ENCODE measurements around the gene DDX10.
A peak's percentile ranks its signal among the peaks of the same experiment; 100 is the strongest.

DDX10 gene

GRCh38 chr11:108685419-108686130, 20.7 kb downstream of the DDX10 start:
- peak; percentile 14 to 40 for DNase-seq (ENCODE audit: low read depth in 2 of 2)

GRCh38 chr11:108693852-108694251, 29.0 kb downstream of the DDX10 start:
- TF ChIP-seq CTCF (IDR thresholded peaks at IDR 0.05; ENCODE audit: low read depth, low read length) = no peak
- peak; percentile 45 to 80 for DNase-seq (ENCODE audit: low read depth in 2 of 2)
- no peak overlapping the region for H3K4me3 ChIP-seq (replicated peaks in 1 of 2; ENCODE audit: low read depth in 2 of 2, low read length in 2 of 2)

More at GRCh38 chr11:108685419-108686130, 20.7 kb downstream of the DDX10 start:
- H3K4me3 ChIP-seq (replicated peaks in 1 of 2; ENCODE audit: low read depth in 2 of 2, low read length in 2 of 2) = no peak overlapping the region
- TF ChIP-seq CTCF (IDR thresholded peaks at IDR 0.05; ENCODE audit: low read depth, low read length) = no peak

- H3K4me3 ChIP-seq (replicated peaks in 1 of 2; ENCODE audit: low read depth in 2 of 2, low read length in 2 of 2) = no peak overlapping the region
- no peak for TF ChIP-seq CTCF (IDR thresholded peaks at IDR 0.05; ENCODE audit: low read depth, low read length)
- DNase-seq (ENCODE audit: low read depth in 2 of 2) = peak in 1 of 2 donors; percentile 12
Measured at GRCh38 chr11:108694846-108695245, 30.0 kb downstream of the DDX10 start.

GRCh38 chr11:108697872-108698473, 33.1 kb downstream of the DDX10 start:
- peak; percentile 88 for DNase-seq (ENCODE audit: low read depth in 2 of 2)
- TF ChIP-seq CTCF (IDR thresholded peaks at IDR 0.05; ENCODE audit: low read depth, low read length) = peak; percentile 94
- no peak overlapping the region for H3K4me3 ChIP-seq (replicated peaks in 1 of 2; ENCODE audit: low read depth in 2 of 2, low read length in 2 of 2)

DNA sequence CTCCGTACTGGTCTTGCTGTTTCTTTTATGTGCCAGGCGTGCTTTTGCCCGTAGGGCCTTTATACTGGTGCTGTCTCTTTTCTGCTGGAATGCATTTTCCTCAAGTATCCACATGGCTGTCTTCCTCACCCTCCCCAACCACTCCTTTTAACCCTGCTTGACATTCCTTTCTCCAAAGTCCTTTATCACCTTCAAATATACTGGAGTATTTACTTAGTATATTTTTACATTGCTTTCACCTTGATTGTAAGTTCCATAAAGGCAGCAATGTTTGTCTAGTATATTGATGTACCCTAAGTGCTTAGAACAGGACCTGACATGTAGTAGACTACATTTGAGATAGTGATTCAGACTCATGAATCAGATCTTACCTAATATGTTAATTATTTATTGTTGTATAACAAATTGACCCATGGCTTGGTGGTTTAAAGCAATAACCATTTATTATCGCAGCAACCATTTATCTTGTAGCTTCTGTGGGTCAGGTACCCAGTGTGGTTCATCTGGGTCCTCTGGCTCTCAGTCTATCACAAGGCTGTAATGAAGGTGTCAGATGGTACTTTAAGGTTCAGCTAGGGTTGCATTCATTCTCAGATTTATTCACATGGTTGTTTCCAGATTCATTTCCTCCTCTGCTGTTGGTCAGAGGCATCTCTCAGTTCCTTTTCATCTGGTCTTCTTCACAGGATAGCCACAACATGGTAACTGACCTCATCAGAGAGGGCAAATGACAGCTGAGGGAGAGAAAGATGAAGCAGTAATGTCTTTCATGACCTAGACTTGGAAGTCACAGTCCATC, 34.2 kb downstream of the DDX10 start:
- no peak overlapping the region for H3K4me3 ChIP-seq (replicated peaks in 1 of 2; ENCODE audit: low read depth in 2 of 2, low read length in 2 of 2)
- peak in 1 of 2 donors; percentile 27 for DNase-seq (ENCODE audit: low read depth in 2 of 2)
- TF ChIP-seq CTCF (IDR thresholded peaks at IDR 0.05; ENCODE audit: low read depth, low read length) = no peak

DNA sequence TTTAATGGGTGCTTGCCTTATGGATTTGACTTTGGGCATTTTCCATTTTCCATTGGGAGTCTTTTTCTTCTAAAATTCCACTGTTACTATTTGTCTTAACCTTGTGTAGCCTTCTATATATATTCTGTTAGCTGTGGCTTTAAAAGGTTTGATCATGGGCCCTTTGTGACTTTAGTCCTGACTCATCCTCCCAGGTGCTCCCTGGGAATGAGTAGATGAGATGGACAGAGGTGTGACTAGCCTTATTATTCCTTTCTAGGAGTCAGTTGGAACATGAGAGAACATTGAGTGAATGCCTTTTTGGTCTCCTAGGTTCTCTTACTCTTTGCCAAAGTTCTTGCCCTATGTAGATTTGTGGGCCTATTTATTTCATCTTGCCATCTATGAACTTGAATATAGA, 39.0 kb downstream of the DDX10 start:
- no peak for DNase-seq (ENCODE audit: low read depth in 2 of 2)
- no peak for TF ChIP-seq CTCF (IDR thresholded peaks at IDR 0.05; ENCODE audit: low read depth, low read length)

More for the DNA sequence above, 39.0 kb downstream of the DDX10 start:
- H3K4me3 ChIP-seq (replicated peaks in 1 of 2; ENCODE audit: low read depth in 2 of 2, low read length in 2 of 2) = no peak overlapping the region

Measured in cardiac fibroblast (primary cell).